HG02870 (cell line): ENCODE data around the gene ZFP91.

Experiments
- ATAC-seq: cut with Tn5 transposase; IDR thresholded peaks from one replicate; pipeline ENCODE4 v1.9.1; 2021; ENCODE audit warnings: mild to moderate bottlenecking, moderate library complexity; ENCODE audit not compliant: unreplicated experiment

The ZFP91 gene

GRCh38 chr11:58658623-58659022, 79.8 kb downstream of the ZFP91 start:
- ATAC-seq, result no peak

DNA sequence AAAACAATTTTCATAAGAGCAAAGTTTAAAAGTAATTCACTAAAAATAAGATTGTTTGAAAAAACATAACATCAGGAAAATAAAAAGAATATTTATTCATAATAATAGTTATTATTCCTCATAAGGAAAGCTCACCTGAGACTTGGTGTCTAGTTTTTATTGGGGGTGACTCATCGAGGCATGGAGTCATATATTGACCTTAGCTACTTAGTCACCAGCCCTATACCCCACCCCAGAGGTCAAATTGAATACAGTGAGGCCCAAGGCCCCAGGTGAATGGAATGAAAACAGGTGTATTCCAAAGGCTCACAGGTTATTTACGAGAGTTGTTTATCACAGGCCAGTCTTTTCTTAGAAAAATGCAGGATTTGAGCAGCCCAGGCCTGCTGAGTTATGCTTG, 80.5 kb downstream of the ZFP91 start:
- no peak for ATAC-seq

DNA sequence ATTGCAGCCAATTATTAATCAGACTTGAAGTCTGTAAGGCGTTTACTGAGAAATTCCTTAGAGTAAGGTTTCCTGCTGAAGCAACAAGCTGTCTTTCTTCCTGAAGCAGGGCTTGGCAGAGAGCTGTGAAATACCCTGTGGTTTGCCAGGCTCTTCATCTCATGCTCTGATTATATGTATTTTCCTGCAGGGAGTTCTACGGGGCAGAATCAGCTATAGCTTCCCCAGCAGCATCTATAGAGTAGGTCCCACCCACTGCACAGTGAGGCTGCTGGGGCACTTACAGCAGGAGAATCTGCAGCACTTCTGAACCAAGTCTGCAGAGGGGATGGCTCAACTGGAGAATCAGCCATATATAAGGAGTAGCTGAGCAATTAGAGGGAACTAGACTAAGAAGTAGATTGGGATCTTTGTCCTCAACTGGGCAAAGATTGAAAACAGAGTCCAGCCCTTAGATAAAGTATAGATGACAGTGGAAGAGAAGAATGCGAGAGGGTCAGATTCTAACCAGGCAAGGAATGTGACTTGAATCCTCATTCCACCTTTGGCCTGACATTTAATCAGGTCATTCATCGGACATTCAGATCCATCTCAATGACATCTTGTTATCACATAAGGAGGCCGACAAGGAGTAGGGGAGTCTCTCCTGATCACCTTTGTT, 81.2 kb downstream of the ZFP91 start:
- no peak for ATAC-seq
